ENCODE results near the gene CHRNB1.

Gene CHRNB1

GRCh38 chr17:7486181-7486580 lies 41.3 kb downstream of the CHRNB1 start:
- no peak for DNase-seq

- no peak for DNase-seq
Observed at GRCh38 chr17:7490144-7490543, 45.3 kb downstream of the CHRNB1 start.

GRCh38 chr17:7491583-7491982 lies 46.7 kb downstream of the CHRNB1 start:
- no peak for DNase-seq

GRCh38 chr17:7493941-7494340 lies 49.1 kb downstream of the CHRNB1 start:
- DNase-seq, result no peak

GRCh38 chr17:7495906-7496434 lies 51.1 kb downstream of the CHRNB1 start:
- no peak for DNase-seq

- DNase-seq, result no peak
Observed at GRCh38 chr17:7496470-7497183, 51.8 kb downstream of the CHRNB1 start.

- no peak for DNase-seq
Observed at GRCh38 chr17:7497228-7497627, 52.4 kb downstream of the CHRNB1 start.

- no peak for DNase-seq
Observed at GRCh38 chr17:7497636-7498035, 52.8 kb downstream of the CHRNB1 start.

GRCh38 chr17:7499161-7499560 lies 54.3 kb downstream of the CHRNB1 start:
- DNase-seq, result no peak

GRCh38 chr17:7501729-7502128 lies 56.9 kb downstream of the CHRNB1 start:
- DNase-seq, result no peak

- no peak for DNase-seq
Observed at GRCh38 chr17:7502171-7502847, 57.4 kb downstream of the CHRNB1 start.

- DNase-seq, result no peak
Observed at GRCh38 chr17:7502987-7503386, 58.1 kb downstream of the CHRNB1 start.

- no peak for DNase-seq
Observed at GRCh38 chr17:7503521-7503920, 58.7 kb downstream of the CHRNB1 start.
